ENCODE data around the gene FOSL1. TPM values are rescaled to one million over a fixed set of nuclear protein-coding genes. Genes with fewer than 3 reads are reported as not detected.

The FOSL1 gene
- total RNA-seq, 1 experiment from 2014 or later: 20.5 TPM

GRCh38 chr11:65857853-65858680, 42.1 kb downstream of the FOSL1 start, which contains the start of gene CFL1 (continued):
- TF ChIP-seq, protein P1, sequence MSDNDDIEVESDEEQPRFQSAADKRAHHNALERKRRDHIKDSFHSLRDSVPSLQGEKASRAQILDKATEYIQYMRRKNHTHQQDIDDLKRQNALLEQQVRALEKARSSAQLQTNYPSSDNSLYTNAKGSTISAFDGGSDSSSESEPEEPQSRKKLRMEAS (CRISPR knock-in tag; IDR thresholded peaks at IDR 0.05): peak; percentile 59
- TF ChIP-seq OVOL2 (CRISPR knock-in tag; IDR thresholded peaks at IDR 0.05; ENCODE audit: borderline replicate concordance) (no peak), TP53 (CRISPR knock-in tag; IDR thresholded peaks at IDR 0.05) (no peak), GTF2I (CRISPR knock-in tag; conservative IDR thresholded peaks at IDR 0.05) (no peak), AFF4 (CRISPR knock-in tag; IDR thresholded peaks at IDR 0.05; ENCODE audit: borderline replicate concordance) (no peak), NFYB (CRISPR knock-in tag; conservative IDR thresholded peaks at IDR 0.05; ENCODE audit: low read depth) (peak; percentile 73), CDX4 (CRISPR knock-in tag; IDR thresholded peaks at IDR 0.05; ENCODE audit: borderline replicate concordance) (no peak), FOXP1 (CRISPR knock-in tag; IDR thresholded peaks at IDR 0.05; ENCODE audit: borderline replicate concordance) (peak; percentile 32; the same call in 1 of the 2 replicates), ZNF396 (CRISPR knock-in tag; IDR thresholded peaks at IDR 0.05; ENCODE audit: borderline replicate concordance) (no peak), FOXP4 (CRISPR knock-in tag; IDR thresholded peaks at IDR 0.05) (peak; percentile 84), FOXK1 (CRISPR knock-in tag; IDR thresholded peaks at IDR 0.05) (peak; percentile 87), JAZF1 (CRISPR knock-in tag; IDR thresholded peaks at IDR 0.05) (no peak), NFATC4 (CRISPR knock-in tag; IDR thresholded peaks at IDR 0.05) (peak; percentile 72; the same call in 1 of the 2 replicates), MXD4 (CRISPR knock-in tag; IDR thresholded peaks at IDR 0.05; ENCODE audit: borderline replicate concordance) (no peak), ZNF232 (CRISPR knock-in tag; IDR thresholded peaks at IDR 0.05) (no peak), SMAD4 (CRISPR knock-in tag; IDR thresholded peaks at IDR 0.05) (no peak)
- TF ChIP-seq, protein P2, sequence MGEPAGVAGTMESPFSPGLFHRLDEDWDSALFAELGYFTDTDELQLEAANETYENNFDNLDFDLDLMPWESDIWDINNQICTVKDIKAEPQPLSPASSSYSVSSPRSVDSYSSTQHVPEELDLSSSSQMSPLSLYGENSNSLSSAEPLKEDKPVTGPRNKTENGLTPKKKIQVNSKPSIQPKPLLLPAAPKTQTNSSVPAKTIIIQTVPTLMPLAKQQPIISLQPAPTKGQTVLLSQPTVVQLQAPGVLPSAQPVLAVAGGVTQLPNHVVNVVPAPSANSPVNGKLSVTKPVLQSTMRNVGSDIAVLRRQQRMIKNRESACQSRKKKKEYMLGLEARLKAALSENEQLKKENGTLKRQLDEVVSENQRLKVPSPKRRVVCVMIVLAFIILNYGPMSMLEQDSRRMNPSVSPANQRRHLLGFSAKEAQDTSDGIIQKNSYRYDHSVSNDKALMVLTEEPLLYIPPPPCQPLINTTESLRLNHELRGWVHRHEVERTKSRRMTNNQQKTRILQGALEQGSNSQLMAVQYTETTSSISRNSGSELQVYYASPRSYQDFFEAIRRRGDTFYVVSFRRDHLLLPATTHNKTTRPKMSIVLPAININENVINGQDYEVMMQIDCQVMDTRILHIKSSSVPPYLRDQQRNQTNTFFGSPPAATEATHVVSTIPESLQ (CRISPR knock-in tag; IDR thresholded peaks at IDR 0.05): no peak
- TF ChIP-seq, protein P3, sequence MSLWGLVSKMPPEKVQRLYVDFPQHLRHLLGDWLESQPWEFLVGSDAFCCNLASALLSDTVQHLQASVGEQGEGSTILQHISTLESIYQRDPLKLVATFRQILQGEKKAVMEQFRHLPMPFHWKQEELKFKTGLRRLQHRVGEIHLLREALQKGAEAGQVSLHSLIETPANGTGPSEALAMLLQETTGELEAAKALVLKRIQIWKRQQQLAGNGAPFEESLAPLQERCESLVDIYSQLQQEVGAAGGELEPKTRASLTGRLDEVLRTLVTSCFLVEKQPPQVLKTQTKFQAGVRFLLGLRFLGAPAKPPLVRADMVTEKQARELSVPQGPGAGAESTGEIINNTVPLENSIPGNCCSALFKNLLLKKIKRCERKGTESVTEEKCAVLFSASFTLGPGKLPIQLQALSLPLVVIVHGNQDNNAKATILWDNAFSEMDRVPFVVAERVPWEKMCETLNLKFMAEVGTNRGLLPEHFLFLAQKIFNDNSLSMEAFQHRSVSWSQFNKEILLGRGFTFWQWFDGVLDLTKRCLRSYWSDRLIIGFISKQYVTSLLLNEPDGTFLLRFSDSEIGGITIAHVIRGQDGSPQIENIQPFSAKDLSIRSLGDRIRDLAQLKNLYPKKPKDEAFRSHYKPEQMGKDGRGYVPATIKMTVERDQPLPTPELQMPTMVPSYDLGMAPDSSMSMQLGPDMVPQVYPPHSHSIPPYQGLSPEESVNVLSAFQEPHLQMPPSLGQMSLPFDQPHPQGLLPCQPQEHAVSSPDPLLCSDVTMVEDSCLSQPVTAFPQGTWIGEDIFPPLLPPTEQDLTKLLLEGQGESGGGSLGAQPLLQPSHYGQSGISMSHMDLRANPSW (CRISPR knock-in tag; conservative IDR thresholded peaks at IDR 0.05; ENCODE audit: low read depth): no peak
- TF ChIP-seq, protein P4, sequence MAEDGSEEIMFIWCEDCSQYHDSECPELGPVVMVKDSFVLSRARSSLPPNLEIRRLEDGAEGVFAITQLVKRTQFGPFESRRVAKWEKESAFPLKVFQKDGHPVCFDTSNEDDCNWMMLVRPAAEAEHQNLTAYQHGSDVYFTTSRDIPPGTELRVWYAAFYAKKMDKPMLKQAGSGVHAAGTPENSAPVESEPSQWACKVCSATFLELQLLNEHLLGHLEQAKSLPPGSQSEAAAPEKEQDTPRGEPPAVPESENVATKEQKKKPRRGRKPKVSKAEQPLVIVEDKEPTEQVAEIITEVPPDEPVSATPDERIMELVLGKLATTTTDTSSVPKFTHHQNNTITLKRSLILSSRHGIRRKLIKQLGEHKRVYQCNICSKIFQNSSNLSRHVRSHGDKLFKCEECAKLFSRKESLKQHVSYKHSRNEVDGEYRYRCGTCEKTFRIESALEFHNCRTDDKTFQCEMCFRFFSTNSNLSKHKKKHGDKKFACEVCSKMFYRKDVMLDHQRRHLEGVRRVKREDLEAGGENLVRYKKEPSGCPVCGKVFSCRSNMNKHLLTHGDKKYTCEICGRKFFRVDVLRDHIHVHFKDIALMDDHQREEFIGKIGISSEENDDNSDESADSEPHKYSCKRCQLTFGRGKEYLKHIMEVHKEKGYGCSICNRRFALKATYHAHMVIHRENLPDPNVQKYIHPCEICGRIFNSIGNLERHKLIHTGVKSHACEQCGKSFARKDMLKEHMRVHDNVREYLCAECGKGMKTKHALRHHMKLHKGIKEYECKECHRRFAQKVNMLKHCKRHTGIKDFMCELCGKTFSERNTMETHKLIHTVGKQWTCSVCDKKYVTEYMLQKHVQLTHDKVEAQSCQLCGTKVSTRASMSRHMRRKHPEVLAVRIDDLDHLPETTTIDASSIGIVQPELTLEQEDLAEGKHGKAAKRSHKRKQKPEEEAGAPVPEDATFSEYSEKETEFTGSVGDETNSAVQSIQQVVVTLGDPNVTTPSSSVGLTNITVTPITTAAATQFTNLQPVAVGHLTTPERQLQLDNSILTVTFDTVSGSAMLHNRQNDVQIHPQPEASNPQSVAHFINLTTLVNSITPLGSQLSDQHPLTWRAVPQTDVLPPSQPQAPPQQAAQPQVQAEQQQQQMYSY (CRISPR knock-in tag; IDR thresholded peaks at IDR 0.05): no peak
- TF ChIP-seq, protein P5, sequence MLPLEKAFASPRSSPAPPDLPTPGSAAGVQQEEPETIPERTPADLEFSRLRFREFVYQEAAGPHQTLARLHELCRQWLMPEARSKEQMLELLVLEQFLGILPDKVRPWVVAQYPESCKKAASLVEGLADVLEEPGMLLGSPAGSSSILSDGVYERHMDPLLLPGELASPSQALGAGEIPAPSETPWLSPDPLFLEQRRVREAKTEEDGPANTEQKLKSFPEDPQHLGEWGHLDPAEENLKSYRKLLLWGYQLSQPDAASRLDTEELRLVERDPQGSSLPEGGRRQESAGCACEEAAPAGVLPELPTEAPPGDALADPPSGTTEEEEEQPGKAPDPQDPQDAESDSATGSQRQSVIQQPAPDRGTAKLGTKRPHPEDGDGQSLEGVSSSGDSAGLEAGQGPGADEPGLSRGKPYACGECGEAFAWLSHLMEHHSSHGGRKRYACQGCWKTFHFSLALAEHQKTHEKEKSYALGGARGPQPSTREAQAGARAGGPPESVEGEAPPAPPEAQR (CRISPR knock-in tag; IDR thresholded peaks at IDR 0.05): no peak
